ENCODE data around the gene SLC25A12. TPM values are rescaled to one million over a fixed set of nuclear protein-coding genes. Genes with fewer than 3 reads are reported as not detected.

The SLC25A12 gene
- total RNA-seq (2022; extraction: Qiagen RNA extraction; ENCODE audit: low read depth), result 13.3 to 14.3 TPM (median 13.9 TPM) in 5 replicates

DNA sequence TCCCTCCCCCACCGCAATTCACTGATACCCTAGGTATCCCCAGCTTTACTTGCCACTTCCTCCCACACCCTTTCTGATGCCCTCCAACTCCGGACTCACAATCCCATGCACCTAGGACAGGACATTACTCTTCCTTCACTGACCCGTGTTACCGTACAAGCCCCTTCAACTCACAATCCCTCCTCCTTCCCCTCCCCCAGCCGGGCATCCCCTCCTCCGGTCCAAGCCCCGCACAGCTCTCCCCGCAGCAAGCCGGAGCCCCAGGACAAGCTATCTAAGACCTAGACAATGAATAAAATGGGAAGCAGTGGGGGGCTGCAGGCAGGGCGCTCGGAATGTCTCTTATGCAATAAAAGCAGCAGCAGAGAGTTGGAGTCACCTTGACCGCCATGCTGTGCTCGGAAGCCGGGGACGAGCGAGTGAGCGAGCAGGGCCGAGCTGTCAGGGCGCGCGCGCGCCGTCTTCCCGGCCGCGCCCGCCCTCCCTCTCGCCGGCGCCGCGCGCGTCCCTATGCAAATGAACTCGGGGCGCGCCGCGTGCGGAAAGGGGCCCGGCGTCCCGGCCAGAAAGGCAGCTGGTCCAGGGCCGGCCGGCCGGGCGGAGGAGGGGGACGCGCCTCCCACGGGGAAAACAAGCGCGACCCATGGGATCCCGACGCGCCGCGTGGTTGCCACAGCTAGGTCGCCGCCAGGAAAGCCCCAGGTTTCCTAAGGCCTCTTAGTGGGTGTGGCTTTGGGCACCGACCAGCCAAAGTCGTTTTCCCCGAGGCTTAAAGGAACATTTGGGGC is at the start of gene SLC25A12:
TSS of gene SLC25A12 (minus strand) at position 421 of the 788 bp plus-strand sequence. CDS start at position 391, 30 bp downstream.

GRCh38 chr2:171922230-171923022 is 28.4 kb upstream of the SLC25A12 start, which contains the start of gene HAT1:
Gene HAT1 (plus strand): TSS chr2:171922461. CDS start chr2:171922501, 40 bp downstream.

Other genes starting within 250 kb of the SLC25A12 start
- gene DYNC1I2, start 206.8 kb downstream of the SLC25A12 start, total RNA-seq (2022; extraction: Qiagen RNA extraction; ENCODE audit: low read depth), result 52.2 to 77.4 TPM (median 71.9 TPM) in 5 replicates
- 41.1 to 90.4 TPM (median 74.5 TPM) in 5 replicates for gene HAT1, start 28.2 kb upstream of the SLC25A12 start, total RNA-seq (2022; extraction: Qiagen RNA extraction; ENCODE audit: low read depth)
- 2.3 to 3.0 TPM (median 2.6 TPM) in 5 replicates for gene METAP1D, start 105.7 kb upstream of the SLC25A12 start, total RNA-seq (2022; extraction: Qiagen RNA extraction; ENCODE audit: low read depth)
- 3.5 to 4.3 TPM (median 3.9 TPM) in 5 replicates for gene DLX1, start 191.3 kb upstream of the SLC25A12 start, total RNA-seq (2022; extraction: Qiagen RNA extraction; ENCODE audit: low read depth)
- gene DLX2, start 208.7 kb upstream of the SLC25A12 start, total RNA-seq (2022; extraction: Qiagen RNA extraction; ENCODE audit: low read depth), result 0.23 to 0.75 TPM (median 0.59 TPM) in 5 replicates

Data from A549 treated with RU486 at 1 μM for 4 hours (cell line).